Iris pigment epithelial cell (primary cell): ENCODE results near the gene STX8.

ENCODE experiments used
- DNase-seq: peaks from one replicate; pipeline ENCODE4 v3.0.0-alpha.2; 2011; ENCODE audit warnings: low read depth

STX8 gene

DNA sequence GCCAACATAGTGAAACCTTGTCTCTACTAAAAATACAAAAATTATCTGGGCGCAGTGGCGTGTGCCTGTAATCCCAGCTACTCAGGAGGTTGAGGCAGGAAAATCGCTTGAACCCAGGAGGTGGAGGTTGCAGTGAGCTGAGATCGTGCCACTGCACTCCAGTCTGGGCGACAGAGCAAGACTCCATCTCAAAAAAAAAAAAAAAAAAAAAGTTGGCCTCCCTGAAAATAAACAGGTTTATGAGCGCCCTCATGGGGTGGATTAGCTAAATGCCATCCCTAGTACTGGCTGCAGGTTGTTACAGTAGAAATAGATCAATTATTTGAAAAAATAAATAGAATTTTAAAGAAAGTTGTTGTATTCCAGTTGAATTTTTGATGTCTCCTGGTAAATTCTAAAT, 20.9 kb downstream of the STX8 start:
- DNase-seq = peak; percentile 48

DNA sequence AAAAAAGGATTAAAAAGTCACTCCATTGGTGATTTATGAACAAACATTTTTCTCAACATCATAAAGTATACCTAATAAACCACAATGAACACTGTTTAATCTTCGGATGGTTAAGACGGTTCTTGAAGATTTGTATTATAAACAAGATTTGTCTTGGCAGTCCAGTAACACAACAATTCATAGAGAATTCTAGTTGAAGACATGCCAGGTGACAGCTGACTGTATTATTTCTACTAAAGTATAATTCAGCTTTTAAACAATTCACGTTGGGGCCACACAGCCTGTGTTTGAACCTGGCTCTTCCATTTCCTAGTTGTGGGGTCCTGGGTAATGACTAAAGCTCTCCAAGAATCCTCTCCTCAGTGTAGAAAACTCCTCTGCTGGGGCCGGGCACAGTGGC, 22.0 kb downstream of the STX8 start:
- DNase-seq = no peak

DNA sequence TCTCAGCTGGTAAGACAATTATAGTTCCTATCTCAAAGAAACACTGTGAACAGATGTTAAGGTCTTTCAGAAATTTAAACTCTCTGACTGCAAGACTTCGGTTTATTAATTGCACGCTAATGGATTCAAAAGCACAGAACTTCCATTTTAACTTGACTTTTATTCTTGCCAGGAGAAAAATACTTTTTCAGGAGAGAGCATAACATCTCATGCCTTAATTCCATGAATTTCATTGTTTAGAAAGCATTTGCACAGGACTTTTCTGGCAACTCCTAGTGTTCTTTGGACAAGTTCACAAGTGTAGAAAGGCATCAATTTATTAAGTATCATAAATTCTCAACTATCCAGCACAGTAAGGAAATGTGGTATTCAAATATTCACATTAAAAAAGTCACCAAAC, 22.4 kb downstream of the STX8 start:
- no peak for DNase-seq

DNA sequence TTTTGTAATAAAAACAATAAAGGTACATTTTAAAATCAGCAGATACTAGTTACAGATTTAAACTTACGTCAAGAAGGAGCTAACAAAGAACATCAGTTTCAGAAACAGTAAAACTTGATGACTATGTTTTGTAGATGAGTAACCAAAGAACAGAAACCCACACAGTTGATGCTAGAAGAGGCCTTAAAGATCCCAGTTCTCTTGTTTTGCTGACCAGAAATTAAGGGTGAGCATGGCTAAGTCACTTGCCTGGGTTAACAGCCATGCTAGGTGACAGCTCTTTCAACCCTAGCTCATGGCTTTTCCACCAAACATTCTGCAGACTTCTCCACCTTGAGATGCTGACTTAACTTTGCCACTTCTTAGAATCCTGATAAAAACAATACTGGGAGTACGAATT, 26.4 kb downstream of the STX8 start:
- no peak for DNase-seq

DNA sequence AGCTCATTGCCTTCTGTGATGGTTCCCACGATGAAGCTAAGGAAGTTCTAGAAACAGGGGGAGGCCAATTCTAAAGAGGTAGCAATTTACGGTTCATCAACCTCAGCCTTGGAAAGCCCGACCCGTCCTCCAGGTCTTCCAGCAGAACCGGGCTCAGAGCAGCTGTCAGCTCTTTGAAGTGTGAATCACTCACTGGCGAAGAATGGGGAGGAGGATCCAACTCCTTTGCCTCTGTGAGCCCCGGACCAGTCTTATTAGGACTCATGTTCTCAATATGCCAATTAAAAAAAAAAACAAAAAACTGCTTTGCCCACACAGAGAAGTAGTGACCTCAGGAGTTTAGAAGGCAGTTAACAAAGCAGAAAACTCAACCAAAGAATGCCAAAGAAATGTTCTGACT, 31.4 kb downstream of the STX8 start:
- no peak for DNase-seq

DNA sequence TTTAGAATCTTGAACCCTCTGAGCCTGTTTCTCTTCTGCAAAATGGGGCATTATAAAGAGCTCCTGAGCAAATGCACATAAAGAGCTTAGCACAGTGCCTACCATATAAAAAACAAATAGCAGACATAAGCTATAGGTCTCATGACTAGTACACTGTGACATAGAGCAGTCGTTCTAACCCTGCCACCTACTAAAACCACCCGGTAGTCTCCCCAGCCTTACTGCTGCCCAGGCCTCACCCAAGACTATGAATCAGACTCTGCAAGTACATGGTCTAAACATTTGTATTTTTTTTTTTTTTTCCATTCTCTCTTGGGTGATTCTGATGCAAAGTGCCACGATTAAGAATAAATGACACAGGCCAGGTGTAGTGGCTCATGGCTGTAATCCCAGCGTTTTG, 33.9 kb downstream of the STX8 start:
- DNase-seq = no peak

DNA sequence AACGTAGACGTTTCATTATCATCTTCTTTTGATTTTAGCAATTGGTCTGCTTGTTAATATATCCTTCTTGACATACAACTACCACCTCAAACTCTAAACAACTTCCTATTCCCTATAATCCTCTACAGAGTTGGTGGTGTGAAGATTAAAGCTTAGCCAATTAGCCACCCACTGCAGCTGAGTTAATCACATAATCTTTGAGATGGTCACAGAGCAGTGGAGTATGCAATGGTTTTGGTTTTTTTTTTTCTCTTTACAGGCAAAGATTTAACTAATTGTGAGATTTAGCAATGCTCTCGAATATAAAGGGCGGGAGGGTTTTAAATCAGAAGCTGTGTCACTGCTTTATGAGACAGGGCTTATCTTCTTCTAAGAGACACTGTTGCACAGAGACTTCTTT, 37.0 kb downstream of the STX8 start:
- no peak for DNase-seq

DNA sequence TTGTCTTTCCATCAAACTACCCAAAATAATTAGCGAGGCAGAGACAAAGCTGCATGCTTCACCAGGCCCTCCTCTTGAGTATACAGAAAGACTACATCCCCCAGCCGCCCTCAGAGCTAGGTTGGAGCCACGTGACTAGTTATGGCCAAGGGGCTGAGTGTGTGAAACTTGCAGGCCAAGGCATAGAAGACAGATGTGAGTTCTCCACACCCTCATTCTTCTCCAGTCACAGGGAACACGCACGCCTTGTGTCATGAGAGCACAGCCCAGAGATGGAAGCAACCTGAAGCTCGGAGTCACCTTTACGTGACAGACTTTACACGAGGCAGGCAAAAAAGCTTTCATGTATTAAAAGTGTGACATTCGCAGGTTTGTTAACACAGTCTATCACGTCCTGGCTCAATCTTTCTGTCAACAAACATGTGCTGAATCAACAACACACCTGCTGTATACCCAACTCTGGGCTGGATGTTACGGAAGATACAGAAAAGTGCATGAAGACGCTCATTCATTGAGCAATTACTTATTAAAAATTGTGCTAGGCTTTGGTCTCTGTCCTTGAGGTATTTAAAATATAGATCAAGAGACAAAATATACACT, 38.3 kb downstream of the STX8 start:
- DNase-seq = no peak

DNA sequence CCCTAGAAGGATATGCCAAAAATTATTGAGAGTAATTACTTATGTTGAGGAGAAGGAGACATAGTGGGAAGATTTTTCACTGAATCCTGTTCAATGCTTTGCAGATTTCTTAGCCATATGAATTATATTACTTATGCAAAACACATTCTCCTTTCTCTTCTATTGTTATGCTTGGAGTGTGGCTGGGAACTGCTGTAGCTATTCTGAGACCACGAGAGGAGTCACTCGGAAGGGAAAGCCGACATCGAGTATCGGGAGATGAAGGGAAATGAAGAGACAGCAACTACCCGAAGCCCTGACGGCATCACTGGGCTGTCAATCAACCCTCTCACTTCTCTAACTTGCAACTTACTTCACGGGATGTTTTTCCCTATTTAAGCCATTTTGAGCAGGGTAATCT, 39.6 kb downstream of the STX8 start:
- DNase-seq = peak; percentile 17

DNA sequence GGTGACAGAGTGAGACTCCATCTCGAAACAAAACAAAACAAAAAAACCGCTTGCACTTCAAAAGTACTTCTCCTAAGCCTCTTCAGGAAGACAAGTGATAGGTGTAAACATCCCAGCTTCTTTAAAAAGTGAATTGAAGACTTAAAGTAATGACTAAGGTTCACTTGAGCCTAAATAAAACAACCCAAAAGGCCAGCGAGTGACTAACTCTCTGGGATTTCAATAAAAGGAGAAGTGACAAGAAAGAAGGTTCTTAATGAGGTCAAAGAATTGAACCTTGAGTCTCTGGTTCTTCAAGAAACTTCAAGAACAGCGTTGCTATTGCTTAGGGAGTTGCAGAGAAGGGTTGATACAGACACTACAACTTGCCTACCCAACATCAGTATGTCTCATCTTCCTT, 42.2 kb downstream of the STX8 start:
- DNase-seq = no peak

DNA sequence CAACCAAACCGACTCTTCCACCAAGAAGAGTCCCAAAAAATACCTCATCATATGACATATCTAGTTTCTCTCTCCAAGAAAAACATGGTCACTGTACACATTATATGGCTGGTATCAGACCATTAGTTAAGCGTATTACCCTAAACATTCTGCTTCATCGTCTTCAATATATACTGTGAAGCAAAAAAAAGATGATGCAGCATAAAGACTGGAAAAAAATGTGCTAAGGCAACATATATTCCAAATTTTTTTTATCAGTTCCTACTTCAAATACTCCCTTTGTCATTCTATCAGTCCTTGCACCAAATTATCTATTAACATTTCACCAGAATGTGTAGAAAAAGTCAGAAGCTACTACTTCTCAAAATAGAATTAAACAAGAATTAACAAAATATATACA, 42.9 kb downstream of the STX8 start:
- no peak for DNase-seq

DNA sequence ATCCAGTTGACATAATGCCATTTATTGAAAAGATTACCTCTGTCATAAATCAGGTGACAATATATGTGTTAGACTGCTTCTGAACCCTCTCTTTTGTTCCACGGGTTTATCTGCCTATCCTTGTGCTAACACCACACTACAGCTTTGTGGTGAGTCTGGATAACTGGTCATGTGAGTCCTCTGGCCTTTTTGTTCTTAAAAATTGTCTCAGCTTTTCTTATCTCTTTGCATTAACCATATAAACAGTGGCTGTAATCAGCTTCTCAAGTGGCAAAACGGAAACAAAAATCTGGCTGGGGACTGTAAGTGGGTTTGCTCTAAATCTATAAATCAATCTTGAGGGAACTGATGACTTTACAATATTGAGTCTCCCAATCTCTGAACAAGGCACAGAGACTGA, 44.6 kb downstream of the STX8 start:
- DNase-seq = no peak

DNA sequence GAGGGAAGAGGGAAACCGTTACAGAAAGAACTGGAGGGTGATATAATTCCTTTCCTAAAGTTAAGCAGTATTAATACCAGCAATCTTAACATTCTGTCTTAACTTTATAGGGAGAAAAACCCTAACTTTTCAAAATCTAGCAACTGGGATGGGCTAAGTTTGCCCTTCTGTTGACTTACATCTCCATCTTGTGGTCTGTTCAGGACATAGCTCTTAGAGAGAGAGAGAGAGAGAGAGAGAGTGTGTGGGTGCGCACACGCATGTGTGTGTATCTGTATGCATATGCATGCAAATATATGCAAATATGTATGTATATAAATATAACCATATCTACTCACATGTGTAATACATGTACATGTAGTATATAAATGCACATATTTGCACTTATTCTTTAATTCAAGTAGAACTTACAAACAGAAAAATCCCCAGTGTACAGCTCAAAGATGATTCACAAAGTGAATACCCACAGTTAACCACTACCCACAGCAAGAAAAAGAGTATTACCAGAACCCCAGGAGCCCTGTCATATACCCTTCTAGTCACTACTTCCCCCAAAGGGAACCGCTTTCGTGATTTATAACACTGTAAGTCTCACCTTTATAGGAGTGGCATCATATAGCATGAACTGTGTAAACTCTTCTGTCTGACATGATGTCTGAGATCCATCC, 46.5 kb downstream of the STX8 start:
- DNase-seq = peak; percentile 60

DNA sequence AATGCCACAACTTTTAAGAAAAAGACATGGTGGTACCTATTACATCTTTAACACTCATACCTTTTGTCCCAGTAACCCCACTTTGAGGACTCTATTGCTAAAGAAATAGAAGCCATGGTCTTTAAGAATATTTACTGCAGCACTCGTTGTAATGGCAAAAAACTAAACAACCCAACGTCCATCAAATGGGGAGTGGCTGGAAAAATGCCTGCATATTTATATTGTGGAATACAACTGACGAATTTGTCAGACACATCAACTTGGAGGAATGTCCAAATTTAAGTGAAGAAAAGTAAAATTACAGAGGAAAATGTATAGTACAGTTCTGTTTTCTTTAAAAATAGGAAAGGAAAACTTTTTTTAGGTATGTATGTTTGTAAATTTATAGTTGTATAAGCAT, 47.8 kb downstream of the STX8 start:
- DNase-seq = no peak

DNA sequence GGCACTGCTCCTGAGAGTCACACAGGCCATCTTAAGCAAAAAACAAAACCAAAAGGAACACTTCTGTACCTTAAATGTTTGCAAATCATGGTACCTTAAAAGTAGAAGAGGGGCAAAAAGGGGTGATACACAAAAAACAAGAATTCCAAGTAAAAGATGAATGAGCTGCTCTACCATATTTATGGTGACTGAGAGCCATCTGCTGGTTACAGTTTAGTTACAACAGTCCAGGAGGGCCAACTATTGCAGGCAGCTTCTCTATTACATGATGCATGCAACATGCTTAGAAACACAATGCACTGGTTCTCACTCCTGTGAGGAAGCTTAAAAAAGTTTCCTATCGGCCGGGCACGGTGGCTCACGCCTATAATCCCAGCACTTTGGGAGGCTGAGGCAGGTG, 53.5 kb downstream of the STX8 start:
- peak; percentile 68 for DNase-seq

DNA sequence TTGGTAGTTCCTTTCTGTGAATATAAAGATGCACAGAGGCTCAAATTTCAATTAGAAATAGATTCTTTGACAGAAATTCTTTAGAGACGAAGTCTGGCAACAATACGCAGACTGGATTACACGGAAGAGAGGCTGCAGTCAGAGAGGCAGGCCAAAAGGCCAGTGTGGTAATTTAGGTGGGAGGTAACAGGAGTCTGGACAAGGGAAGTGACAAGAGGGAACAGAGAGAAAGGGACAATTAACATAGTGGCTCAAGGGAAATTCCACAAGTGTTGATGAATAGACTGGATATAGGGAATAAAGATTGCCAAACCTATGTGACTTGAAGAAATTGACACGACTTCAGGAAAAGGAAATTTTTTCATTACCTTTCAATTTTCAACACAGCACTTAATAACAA, 54.6 kb downstream of the STX8 start:
- DNase-seq = peak; percentile 20

DNA sequence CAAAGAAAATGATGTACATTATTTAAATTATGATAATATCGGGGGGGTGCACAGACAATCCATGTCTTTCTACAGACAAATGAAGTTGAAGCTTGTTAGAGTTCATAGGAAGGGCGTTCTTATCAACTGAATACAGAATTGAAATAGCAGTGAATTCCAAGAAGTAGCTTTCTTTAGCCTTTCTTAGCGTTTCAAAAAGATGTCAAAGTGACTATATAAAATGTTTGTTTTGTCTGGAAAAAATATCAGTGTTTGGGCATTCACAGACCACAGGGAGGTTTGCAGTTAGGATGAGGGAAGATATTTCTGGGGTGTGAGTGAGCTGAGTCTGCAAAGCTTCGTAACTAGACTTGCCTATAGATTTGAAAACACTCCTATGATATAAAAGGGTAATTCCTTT, 55.0 kb downstream of the STX8 start:
- no peak for DNase-seq

DNA sequence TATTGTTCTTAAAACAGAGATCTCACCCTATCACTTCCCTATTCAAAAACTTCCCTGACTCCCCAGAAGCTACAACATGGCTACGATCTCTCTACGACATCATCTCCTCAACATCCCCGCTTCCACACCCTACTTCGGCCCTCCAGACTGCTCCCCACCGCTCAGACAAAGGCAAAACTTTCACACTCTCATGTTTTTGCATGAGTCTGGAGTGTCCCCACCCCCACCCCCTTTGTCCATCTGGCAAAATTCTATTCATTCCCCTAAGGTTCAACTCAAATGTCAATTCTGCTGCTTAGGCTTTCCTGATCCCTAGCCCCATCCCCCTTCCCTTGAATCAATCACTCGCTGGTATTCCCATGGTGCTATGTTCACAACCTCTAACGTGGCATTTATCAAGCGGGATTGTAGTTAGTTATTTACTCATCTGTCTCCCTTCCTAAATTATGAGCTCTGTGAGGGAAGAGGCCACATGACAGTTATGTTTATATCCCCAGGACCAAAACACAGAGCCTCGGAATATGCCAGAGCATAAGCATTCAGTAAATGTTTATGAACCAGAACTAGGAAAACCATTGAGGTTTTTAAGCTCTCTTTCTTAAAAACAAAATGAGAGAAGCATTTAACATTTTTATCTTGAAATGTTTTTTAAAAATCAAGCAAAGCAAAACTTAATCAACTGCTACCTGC, 55.9 kb downstream of the STX8 start:
- DNase-seq = no peak

DNA sequence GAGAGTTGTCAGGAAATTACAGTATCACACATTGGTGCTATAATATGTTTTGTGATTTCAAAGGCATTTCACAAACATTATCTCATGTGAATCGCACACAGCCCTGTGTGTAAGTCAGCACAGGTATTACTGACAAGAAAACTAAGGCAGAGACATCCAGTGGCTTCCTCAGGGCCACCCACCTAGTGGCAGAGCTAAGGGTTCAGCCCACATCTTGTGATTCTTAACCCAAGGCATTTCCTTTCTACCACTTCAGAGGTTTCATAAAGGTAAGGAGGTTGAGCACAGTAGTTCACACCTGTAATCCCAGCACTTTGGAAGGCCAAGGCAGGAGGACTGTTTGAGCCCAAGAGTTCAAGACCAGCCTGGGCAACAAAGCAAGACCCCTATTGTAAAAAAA, 58.2 kb downstream of the STX8 start:
- DNase-seq = no peak

DNA sequence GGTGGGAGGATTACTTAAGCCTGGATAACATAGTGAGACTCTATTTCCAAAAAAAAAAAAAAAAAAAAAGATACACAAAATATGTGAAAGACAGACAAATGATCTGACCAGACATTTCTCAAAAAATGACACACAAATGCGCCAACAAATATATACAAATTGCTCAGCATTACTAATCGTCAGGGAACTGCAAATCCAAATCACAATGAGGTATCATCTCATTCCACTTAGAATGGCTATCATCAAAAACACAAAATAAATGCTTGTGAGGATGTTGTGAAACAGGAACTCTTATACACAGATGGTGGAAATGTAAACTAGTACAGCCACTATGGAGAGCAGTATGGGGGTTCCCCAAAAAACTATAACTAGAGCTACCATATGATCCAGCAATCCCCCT, 62.4 kb downstream of the STX8 start:
- peak; percentile 41 for DNase-seq

DNA sequence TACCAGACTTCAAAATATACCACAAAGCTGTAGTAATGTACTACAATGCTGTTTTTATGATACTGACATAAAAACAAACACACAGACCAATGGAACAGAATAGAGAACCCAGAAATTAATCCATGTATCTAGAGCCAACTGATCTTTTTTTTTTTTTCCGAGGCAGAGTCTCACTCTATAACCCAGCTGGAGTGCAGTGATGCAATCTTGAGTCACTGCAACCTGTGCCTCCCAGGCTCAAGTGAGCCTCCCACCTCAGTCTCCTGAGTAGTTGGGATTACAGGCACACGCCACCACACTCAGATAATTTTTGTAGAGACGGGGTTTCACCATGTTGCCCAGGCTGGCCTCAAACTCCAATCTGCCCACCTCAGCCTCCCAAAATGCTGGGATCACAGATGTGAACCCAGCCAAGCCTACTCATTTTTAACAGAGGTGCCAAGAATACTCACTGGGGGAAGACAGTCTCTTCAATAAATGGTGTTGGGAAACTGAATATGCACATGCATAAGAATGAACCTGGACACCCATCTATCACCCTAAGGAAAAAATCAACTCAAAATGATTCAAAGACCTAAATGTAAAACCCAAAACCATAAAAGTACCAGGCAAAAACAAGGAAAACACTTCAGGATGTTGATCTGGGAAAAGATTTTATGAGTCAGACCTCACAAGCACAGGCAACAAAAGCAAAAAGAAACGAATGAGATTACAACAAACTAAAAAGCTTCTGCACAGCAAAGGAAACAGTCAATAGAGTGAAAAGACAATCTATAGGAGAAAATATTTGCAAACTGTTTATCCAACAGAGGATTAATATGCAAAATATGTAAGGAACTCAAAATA, 63.1 kb downstream of the STX8 start:
- peak; percentile 90 for DNase-seq

DNA sequence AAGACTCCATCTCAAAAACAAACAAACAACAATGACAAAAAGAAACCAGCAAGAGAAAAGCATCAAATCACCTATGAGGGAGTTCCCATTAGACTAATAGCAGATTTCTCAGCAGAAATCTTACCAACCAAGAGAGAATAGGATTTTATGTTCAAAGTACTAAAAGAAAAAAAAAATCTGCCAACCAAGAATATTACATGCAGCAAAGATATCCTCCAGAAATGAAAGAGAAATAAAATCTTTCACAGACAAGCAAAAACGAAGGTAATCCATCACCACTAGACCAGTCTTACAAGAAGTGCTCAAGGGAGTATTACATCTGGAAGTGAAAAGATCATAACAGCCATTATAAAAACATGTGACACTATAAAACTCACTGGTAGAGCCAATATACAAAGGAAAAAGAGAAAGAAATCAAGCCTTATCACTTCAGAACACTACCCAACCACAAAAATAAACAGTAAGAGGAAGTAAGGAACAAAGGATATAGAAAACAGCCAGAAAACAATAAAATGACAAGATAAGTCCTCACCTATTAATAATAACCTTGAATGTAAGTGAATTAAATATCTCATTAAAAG, 66.3 kb downstream of the STX8 start:
- DNase-seq = no peak
